Raji (cell line): Measurements from ENCODE around the gene NRN1L.

Experiments
- POLR2A ChIP-seq: IDR thresholded peaks from 2 replicates; pipeline ENCODE4 v1.6.1; 2011; ENCODE audit warnings: low read depth, low read length, control low read depth; ENCODE audit not compliant: insufficient read depth

The NRN1L gene

GRCh38 chr16:67922740-67923139 is 38.1 kb downstream of the NRN1L start:
- no peak for TF ChIP-seq POLR2A

DNA sequence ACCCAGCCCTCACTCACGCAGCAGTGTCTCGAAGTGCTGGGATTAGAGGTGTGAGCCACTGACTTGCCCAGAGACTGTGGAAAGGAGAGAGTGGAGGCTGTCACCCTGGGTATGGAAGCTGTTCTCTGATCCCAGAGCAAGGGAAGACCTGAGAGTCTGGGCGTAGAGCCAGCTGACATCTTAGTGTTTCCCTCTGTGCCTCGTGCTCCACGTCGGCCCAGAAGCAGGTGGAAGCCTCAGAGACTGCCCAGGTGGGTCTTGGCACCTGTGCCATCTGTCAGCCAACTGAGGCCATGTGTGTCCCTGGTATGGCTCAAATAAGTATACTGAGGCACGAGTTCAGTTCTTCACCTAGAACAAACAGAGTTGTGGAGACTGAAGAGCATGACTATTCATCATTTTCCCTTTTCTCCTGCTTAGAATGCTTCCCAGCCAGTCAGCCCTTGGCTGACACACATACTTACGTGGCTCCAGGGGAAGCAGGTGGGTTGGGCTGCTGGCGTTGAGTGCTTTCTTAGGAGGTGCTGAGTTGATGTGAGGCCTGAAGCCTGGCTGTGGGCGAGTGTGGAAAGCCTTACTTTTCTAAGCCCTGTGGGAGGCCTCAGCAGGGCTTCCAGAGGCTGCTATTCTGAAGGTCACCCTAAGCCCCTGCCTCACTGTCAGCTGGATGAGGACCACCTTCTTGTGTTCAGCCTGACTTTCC is 38.9 kb downstream of the NRN1L start:
- no peak for TF ChIP-seq POLR2A

- no peak for TF ChIP-seq POLR2A
Observed at GRCh38 chr16:67924140-67924906, 39.6 kb downstream of the NRN1L start.

DNA sequence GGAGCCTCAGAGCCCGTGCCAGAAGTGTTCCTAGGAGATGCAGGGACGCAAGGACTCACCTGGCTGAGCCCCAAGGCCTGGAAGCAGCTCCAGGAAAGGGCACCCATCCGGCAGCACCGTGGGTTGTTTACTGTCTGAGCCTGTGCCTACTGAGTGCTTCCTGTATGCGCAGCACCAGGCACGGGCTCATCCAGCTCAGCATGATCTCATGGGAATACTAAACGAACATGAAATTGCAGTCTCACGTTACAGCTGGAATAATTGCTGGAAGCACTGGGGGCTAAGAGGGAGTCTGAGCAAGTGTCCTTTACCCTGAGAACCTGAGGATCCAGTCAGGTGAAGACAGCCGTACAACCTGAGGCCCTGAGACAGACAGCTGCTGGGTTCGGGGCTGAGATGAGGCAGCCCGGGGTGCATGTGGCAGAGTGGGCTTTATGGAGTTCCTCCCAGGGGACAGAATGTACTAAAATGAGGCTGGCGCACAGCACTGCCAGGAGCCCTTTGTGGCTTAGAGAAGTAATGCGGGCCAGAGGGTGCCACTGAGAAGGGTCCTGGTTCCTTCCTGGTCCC is 41.6 kb downstream of the NRN1L start:
- TF ChIP-seq POLR2A: no peak

DNA sequence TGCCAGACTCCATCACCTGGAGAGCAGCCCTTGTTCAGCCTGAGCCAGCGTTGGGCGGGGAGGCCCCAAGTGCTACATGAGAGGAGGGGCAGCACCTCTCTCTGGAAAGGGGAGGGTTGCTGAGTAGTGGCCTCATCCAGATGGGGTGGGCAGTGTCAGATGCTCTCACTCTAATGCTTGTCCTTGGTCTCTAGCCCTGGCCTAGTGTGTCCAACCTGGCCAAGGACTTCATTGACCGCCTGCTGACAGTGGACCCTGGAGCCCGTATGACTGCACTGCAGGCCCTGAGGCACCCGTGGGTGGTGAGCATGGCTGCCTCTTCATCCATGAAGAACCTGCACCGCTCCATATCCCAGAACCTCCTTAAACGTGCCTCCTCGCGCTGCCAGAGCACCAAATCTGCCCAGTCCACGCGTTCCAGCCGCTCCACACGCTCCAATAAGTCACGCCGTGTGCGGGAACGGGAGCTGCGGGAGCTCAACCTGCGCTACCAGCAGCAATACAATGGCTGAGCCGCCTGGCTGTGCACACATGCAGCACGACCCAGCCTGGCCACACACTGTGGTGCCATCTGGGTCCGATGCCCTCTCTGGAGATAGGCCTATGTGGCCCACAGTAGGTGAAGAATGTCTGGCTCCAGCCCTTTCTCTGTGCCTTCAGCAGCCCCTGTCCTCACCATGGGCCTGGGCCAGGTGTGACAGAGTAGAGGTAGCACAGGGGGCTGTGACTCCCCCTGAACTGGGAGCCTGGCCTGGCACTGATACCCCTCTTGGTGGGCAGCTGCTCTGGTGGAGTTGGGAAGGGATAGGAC is 42.7 kb downstream of the NRN1L start:
- no peak for TF ChIP-seq POLR2A

DNA sequence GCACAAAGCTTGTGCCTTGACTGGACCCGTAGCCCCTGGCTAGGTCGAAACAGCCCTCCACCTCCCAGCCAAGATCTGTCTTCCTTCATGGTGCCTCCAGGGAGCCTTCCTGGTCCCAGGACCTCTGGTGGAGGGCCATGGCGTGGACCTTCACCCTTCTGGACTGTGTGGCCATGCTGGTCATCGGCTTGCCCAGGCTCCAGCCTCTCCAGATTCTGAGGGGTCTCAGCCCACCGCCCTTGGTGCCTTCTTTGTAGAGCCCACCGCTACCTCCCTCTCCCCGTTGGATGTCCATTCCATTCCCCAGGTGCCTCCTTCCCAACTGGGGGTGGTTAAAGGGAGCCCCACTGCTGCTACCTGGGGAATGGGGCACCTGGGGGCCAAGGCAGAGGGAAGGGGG is 43.5 kb downstream of the NRN1L start:
- TF ChIP-seq POLR2A: no peak; the same call in 1 of the 2 replicates

DNA sequence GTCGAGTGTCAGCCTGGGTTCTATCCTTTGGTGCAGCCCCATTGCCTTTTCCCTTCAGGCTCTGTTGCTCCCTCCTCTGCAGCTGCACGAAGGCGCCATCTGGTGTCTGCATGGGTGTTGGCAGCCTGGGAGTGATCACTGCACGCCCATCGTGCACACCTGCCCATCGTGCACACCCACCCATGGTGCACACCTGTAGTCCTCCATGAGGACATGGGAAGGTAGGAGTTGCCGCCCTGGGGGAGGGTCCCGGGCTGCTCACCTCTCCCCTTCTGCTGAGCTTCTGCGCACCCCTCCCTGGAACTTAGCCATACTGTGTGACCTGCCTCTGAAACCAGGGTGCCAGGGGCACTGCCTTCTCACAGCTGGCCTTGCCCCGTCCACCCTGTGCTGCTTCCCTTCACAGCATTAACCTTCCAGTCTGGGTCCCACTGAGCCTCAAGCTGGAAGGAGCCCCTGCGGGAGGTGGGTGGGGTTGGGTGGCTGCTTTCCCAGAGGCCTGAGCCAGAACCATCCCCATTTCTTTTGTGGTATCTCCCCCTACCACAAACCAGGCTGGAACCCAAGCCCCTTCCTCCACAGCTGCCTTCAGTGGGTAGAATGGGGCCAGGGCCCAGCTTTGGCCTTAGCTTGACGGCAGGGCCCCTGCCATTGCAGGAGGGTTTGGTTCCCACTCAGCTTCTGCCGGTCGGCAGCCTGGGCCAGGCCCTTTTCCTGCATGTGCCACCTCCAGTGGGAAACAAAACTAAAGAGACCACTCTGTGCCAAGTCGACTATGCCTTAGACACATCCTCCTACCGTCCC is 44.1 kb downstream of the NRN1L start:
- TF ChIP-seq POLR2A: peak; percentile 34

DNA sequence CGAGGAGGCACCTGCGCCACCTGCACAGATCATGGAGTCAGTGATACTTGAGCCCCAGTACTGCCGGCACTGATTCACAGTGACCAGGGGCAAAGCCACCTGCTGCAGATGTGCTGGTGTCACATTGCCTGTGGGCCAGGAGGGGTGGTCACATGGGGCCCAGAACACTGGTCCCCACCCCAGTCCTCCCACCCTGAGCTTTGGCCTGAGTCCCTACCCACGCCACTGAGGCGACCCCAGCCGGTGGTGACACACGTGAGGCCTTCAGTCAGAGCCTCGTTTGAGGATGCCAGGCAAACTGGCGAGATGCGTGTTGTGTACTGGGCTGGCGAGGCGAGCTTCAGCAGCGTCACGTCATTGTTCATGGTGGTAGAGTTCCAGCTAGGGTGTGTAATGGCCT is 45.5 kb downstream of the NRN1L start:
- no peak for TF ChIP-seq POLR2A

DNA sequence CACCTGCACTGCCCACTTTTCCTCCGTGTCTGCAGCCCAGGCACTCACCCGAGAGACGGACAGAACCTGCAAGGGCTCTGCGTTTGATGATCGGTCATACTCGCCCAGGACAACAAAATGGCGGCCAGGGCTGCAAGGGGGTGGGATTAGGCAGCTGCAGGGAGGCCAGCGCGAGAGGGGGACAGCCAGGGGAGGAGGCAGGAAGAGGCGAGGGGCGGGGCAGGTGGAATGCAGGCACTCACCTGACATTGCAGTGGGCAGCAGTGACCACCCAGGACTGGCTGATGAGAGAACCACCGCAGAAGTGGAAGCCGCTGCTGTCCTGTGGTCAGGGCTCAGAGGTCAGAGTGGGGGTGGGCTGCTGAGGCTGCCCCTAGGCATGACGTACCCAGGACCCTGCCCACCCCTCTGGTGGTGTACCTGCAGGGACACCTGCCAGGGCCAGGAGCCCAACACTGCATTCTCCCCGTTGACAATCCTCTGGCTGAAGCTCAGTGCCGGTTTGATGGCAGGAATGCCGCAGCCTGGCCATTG is 46.1 kb downstream of the NRN1L start:
- TF ChIP-seq POLR2A: no peak

DNA sequence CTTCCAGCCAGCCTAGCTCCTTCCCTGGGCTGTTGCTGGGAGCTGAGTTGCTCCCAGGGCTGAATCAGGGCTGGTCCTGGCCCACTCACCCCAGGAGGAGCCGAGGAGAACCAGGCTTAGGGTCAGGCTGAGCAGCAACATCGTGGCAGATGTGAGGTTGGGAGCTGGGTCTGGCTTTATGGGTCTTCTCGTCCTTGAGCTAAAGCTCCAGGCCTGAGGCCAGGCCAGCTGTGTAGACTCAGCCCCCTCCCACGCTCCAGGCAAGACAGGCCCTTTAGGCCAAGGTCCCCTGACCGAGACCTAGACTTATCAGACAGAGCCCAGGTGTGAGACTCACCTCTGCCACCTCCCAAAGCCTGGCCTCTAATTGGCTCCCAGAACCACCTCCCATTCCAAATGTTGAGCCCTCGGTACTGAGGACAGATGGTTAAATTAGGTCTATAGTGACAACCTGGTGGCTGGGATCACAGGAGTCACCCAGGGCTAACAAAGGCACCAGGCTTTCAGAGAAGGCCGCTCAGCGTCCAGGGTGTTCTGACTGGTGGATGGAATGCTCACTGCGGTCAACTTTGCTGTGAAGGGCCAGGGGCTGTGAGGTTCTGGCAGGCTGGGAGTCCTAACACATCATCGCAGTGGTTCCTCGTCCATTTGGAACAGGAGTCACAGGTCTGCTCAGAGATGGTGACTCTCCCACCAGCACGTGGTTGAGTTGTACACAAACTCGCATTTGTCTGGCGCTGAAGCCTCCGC is 47.2 kb downstream of the NRN1L start, which contains the start of gene CTRL:
Gene CTRL, minus strand, starts transcription at position 151 of the 750 bp plus-strand sequence. Its CDS starts 10 bp downstream, at position 141.
- peak; percentile 31; the same call in 1 of the 2 replicates for TF ChIP-seq POLR2A

DNA sequence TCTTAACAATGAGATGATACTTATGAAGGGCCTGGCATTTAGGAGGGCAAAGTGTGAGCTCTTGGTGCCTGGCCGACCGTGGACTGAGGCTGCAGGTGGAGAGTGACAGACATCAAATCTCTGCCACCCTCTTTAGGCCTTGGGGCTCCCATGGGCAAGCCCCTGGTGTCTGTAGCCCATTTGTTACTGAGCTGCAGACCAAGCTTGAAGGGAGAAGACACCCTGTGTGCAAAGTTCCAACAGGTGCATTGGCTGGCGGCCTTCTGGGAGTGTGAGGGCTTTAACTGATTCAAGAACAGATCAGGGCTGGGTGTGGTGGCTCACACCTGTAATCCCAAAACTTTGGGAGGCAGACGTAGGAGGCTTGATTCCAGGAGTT is 47.8 kb downstream of the NRN1L start:
- no peak for TF ChIP-seq POLR2A

GRCh38 chr16:67933805-67934204 is 49.1 kb downstream of the NRN1L start:
- TF ChIP-seq POLR2A: no peak

DNA sequence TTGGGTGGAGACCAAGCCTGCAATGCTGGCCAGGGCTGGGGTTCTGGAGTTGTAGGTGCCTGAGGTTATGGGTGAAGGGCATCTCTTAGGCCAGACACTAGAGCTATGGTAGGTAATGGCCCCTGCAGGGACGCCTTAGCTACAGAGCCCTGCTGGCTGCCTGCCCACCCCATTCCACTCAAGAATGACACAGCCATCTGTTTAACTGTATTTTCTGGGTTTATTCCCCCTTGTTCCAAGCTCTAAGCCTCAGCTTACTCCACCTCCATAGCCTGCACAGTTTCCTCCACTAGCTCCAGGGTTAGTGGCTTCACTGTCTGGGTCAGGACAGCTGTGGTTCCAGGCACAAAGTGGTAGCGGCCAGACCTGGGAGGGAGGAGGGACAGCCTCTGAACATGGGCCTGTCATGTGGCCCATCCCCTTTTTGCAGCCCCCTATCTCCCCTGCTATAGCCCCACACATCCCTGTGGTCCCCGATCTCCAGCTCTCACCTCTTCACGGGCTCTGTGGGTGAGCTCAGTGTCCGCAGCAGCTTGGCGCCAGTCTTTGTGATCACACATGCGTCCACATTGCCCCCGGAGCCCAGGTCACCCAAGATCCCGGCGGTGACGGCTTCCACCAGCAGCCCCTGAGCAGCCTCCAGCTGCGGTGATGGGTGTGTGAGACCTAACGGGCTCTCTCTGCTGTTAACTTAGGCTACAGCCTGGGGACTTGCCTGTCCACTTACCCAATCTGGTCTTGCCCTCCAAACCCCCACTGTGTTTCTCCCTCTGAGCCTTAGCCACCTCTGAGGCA is 49.8 kb downstream of the NRN1L start:
- no peak for TF ChIP-seq POLR2A
